ENCODE data around the gene RAI1. TPM values are rescaled to one million over a fixed set of nuclear protein-coding genes. Genes with fewer than 3 reads are reported as not detected.

The RAI1 gene
- total and polyA plus RNA-seq, 2 experiments from 2014 or later, result 0.87 to 0.89 TPM

DNA sequence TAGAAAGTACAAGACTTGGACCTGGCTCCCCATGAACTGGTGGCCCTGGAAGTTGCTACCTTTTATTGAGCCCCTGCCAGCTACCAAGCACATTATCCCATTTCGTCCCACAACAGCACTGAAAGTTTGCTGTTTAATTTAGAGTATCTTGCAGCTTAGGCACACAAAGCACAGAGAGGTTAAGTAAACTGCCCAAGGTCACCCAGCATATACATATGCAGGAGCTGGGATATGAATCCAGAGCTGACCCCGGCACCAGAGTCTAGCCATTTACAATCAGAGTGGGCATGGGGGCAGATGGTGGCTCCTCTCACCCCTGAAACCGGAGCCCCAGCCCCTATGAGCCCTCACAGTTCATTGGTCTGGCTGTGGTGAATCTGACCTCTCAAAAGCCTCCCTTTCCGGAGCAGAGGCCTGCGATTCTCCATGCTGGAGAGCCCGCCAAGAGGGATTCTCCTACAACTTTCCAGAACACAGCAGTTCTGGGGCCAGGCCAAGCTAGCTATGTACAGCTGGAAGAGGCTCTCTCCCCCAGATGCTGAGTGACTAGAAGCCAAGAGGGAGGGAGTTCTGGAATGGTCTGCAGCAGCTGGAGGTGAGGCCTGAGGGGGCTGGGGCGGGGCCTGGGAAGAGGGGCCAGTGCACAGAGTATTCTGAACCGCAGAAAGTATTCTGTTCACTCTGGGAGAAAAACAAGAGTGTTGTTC lies 97.2 kb downstream of the RAI1 start (continued):
- TF ChIP-seq, protein P1, sequence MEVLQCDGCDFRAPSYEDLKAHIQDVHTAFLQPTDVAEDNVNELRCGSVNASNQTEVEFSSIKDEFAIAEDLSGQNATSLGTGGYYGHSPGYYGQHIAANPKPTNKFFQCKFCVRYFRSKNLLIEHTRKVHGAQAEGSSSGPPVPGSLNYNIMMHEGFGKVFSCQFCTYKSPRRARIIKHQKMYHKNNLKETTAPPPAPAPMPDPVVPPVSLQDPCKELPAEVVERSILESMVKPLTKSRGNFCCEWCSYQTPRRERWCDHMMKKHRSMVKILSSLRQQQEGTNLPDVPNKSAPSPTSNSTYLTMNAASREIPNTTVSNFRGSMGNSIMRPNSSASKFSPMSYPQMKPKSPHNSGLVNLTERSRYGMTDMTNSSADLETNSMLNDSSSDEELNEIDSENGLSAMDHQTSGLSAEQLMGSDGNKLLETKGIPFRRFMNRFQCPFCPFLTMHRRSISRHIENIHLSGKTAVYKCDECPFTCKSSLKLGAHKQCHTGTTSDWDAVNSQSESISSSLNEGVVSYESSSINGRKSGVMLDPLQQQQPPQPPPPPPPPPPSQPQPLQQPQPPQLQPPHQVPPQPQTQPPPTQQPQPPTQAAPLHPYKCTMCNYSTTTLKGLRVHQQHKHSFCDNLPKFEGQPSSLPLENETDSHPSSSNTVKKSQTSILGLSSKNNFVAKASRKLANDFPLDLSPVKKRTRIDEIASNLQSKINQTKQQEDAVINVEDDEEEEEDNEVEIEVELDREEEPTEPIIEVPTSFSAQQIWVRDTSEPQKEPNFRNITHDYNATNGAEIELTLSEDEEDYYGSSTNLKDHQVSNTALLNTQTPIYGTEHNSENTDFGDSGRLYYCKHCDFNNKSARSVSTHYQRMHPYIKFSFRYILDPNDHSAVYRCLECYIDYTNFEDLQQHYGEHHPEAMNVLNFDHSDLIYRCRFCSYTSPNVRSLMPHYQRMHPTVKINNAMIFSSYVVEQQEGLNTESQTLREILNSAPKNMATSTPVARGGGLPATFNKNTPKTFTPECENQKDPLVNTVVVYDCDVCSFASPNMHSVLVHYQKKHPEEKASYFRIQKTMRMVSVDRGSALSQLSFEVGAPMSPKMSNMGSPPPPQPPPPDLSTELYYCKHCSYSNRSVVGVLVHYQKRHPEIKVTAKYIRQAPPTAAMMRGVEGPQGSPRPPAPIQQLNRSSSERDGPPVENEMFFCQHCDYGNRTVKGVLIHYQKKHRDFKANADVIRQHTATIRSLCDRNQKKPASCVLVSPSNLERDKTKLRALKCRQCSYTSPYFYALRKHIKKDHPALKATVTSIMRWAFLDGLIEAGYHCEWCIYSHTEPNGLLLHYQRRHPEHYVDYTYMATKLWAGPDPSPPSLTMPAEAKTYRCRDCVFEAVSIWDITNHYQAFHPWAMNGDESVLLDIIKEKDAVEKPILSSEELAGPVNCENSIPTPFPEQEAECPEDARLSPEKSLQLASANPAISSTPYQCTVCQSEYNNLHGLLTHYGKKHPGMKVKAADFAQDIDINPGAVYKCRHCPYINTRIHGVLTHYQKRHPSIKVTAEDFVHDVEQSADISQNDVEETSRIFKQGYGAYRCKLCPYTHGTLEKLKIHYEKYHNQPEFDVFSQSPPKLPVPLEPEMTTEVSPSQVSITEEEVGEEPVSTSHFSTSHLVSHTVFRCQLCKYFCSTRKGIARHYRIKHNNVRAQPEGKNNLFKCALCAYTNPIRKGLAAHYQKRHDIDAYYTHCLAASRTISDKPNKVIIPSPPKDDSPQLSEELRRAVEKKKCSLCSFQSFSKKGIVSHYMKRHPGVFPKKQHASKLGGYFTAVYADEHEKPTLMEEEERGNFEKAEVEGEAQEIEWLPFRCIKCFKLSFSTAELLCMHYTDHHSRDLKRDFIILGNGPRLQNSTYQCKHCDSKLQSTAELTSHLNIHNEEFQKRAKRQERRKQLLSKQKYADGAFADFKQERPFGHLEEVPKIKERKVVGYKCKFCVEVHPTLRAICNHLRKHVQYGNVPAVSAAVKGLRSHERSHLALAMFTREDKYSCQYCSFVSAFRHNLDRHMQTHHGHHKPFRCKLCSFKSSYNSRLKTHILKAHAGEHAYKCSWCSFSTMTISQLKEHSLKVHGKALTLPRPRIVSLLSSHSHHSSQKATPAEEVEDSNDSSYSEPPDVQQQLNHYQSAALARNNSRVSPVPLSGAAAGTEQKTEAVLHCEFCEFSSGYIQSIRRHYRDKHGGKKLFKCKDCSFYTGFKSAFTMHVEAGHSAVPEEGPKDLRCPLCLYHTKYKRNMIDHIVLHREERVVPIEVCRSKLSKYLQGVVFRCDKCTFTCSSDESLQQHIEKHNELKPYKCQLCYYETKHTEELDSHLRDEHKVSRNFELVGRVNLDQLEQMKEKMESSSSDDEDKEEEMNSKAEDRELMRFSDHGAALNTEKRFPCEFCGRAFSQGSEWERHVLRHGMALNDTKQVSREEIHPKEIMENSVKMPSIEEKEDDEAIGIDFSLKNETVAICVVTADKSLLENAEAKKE (CRISPR knock-in tag; IDR thresholded peaks at IDR 0.05), result no peak
- TF ChIP-seq, protein P2, sequence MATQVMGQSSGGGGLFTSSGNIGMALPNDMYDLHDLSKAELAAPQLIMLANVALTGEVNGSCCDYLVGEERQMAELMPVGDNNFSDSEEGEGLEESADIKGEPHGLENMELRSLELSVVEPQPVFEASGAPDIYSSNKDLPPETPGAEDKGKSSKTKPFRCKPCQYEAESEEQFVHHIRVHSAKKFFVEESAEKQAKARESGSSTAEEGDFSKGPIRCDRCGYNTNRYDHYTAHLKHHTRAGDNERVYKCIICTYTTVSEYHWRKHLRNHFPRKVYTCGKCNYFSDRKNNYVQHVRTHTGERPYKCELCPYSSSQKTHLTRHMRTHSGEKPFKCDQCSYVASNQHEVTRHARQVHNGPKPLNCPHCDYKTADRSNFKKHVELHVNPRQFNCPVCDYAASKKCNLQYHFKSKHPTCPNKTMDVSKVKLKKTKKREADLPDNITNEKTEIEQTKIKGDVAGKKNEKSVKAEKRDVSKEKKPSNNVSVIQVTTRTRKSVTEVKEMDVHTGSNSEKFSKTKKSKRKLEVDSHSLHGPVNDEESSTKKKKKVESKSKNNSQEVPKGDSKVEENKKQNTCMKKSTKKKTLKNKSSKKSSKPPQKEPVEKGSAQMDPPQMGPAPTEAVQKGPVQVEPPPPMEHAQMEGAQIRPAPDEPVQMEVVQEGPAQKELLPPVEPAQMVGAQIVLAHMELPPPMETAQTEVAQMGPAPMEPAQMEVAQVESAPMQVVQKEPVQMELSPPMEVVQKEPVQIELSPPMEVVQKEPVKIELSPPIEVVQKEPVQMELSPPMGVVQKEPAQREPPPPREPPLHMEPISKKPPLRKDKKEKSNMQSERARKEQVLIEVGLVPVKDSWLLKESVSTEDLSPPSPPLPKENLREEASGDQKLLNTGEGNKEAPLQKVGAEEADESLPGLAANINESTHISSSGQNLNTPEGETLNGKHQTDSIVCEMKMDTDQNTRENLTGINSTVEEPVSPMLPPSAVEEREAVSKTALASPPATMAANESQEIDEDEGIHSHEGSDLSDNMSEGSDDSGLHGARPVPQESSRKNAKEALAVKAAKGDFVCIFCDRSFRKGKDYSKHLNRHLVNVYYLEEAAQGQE (IDR thresholded peaks at IDR 0.05; ENCODE audit: unreplicated experiment), result no peak
- TF ChIP-seq STAT1 (IDR thresholded peaks at IDR 0.05; ENCODE audit: unreplicated experiment) (no peak), NANOG (IDR thresholded peaks at IDR 0.05; ENCODE audit: borderline replicate concordance) (no peak), ZNF114 (CRISPR knock-in tag; IDR thresholded peaks at IDR 0.05) (no peak), POLR2AphosphoS5 (IDR thresholded peaks at IDR 0.05; ENCODE audit: low read depth) (no peak)
- TF ChIP-seq, protein P3, sequence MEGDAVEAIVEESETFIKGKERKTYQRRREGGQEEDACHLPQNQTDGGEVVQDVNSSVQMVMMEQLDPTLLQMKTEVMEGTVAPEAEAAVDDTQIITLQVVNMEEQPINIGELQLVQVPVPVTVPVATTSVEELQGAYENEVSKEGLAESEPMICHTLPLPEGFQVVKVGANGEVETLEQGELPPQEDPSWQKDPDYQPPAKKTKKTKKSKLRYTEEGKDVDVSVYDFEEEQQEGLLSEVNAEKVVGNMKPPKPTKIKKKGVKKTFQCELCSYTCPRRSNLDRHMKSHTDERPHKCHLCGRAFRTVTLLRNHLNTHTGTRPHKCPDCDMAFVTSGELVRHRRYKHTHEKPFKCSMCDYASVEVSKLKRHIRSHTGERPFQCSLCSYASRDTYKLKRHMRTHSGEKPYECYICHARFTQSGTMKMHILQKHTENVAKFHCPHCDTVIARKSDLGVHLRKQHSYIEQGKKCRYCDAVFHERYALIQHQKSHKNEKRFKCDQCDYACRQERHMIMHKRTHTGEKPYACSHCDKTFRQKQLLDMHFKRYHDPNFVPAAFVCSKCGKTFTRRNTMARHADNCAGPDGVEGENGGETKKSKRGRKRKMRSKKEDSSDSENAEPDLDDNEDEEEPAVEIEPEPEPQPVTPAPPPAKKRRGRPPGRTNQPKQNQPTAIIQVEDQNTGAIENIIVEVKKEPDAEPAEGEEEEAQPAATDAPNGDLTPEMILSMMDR (conservative IDR thresholded peaks at IDR 0.05; ENCODE audit: low read depth in 2 of 2), result no peak

All from GM23338 (cell line).